HCT116 (cell line): ENCODE measurements around the gene HSPG2. TPM values are rescaled to one million over a fixed set of nuclear protein-coding genes. Genes with fewer than 3 reads are reported as not detected.

Experiments used
- ATAC-seq: fragments of 200-7000 bp; cut with Tn5 transposase; 2 replicates; pipeline ENCODE4 v1.9.1; 2020; ENCODE audit warnings: mild to moderate bottlenecking, moderate library complexity
- BruUV-seq: library from RNA; stranded (reverse); fragments of 400-500 nt; replicated peaks from 2 replicates; lab custom pipeline; 2021; lab: Mats Ljungman, UMichigan
- CTCF ChIA-PET: fragments of 300-600 bp; sonication (Branson Sonifier 250); formaldehyde crosslinking; loops from one replicate; lab custom pipeline; 2021; ENCODE audit warnings: antibody characterized with exemption; lab: Charles Lee
- POLR2A ChIA-PET: fragments of 300-600, 350-600 bp; sonication (Branson Sonifier 250); formaldehyde crosslinking; loops from one replicate; lab custom pipeline; 2021; ENCODE audit warnings: antibody characterized with exemption; lab: Charles Lee
- RAD21 ChIA-PET, 2 experiments: fragments of 300-600 bp; sonication (Branson Sonifier 250); formaldehyde crosslinking; loops; one replicate each; lab custom pipeline; 2023; ENCODE audit warnings: low total read pairs in 2 of 2; ENCODE audit not compliant: uncharacterized antibody in 2 of 2, unreplicated experiment in 2 of 2, low non-redundant PET in 1 of 2; lab: Charles Lee
- DNase-seq: peaks from one replicate; pipeline ENCODE4 v3.0.0-alpha.2; 2010; ENCODE audit warnings: low read depth, low spot score
- H2AFZ ChIP-seq: fragments of 200-600 bp; shearing (Covaris generic), sonication (generic); 2 replicates; pipeline ENCODE4 v1.6.1; 2017; ENCODE audit warnings: low read depth, mixed run types, mixed read lengths, antibody characterized with exemption, low read length; ENCODE audit not compliant: poor library complexity, severe bottlenecking
- H3K27ac ChIP-seq: 2 replicates; pipeline ENCODE4 v1.5.1; 2012; ENCODE audit warnings: low read depth, low read length
- H3K27me3 ChIP-seq: fragments of 200-600 bp; sonication (generic); 2 replicates; pipeline ENCODE4 v1.6.1; 2016; ENCODE audit warnings: mixed run types, low read length, mixed read lengths; ENCODE audit not compliant: insufficient read depth
- H3K36me3 ChIP-seq, 2 experiments: fragments of 200-500 bp in 1 of 2; fragments of 200-600 bp in 1 of 2; sonication (Bioruptor generic) in 1 of 2; sonication (generic) in 1 of 2; 2 replicates each; pipeline versions ENCODE4 v1.5.1 to v1.6.1; 2014 to 2016; ENCODE audit warnings: low read length in 2 of 2, inconsistent platforms in 1 of 2, mixed read lengths in 1 of 2, mixed run types in 1 of 2; ENCODE audit not compliant: insufficient read depth in 2 of 2, control insufficient read depth in 1 of 2
- H3K4me1 ChIP-seq, 2 experiments: fragments of 200-600 bp in 1 of 2; sonication (generic) in 1 of 2; 2 replicates each; pipeline versions ENCODE4 v1.5.1 to v1.6.1; 2012 to 2017; ENCODE audit warnings: low read length in 2 of 2, inconsistent platforms in 1 of 2, mild to moderate bottlenecking in 1 of 2, mixed read lengths in 1 of 2, mixed run types in 1 of 2, moderate library complexity in 1 of 2; ENCODE audit not compliant: insufficient read depth in 2 of 2, control insufficient read depth in 1 of 2
- H3K4me2 ChIP-seq: fragments of 200-600 bp; sonication (generic); 2 replicates; pipeline ENCODE4 v1.6.1; 2017; ENCODE audit warnings: mixed run types, low read length, mixed read lengths
- H3K4me3 ChIP-seq, 2 experiments: fragments of 200-600 bp in 1 of 2; sonication (generic) in 1 of 2; replicated peaks in 1 of 2; 2 replicates each; pipeline ENCODE4 v1.5.1; 2011 to 2016; ENCODE audit warnings: low read length in 2 of 2, control low read depth in 1 of 2, low read depth in 1 of 2, mild to moderate bottlenecking in 1 of 2, mixed read lengths in 1 of 2, mixed run types in 1 of 2
- H3K79me2 ChIP-seq: fragments of 200-600 bp; sonication (generic); 2 replicates; pipeline ENCODE4 v1.6.1; 2017; ENCODE audit warnings: mild to moderate bottlenecking, mixed run types, low read length, moderate library complexity, mixed read lengths; ENCODE audit not compliant: insufficient read depth
- H3K9ac ChIP-seq: fragments of 200-600 bp; sonication (generic); 2 replicates; pipeline ENCODE4 v1.6.1; 2016; ENCODE audit warnings: low read length, mixed read lengths
- H3K9me2 ChIP-seq: fragments of 200-600 bp; sonication (generic), shearing (Covaris generic); 2 replicates; pipeline ENCODE4 v1.6.1; 2017; ENCODE audit warnings: mixed run types, mild to moderate bottlenecking, moderate library complexity; ENCODE audit not compliant: insufficient read depth
- H3K9me3 ChIP-seq, 2 experiments: fragments of 200-500 bp in 1 of 2; fragments of 200-600 bp in 1 of 2; sonication (Bioruptor generic) in 1 of 2; sonication (generic) in 1 of 2; 2 replicates each; pipeline ENCODE4 v1.6.1; 2014 to 2017; ENCODE audit warnings: low read length in 2 of 2, mixed read lengths in 2 of 2, inconsistent platforms in 1 of 2, low read depth in 1 of 2, mild to moderate bottlenecking in 1 of 2, mixed run types in 1 of 2, moderate library complexity in 1 of 2; ENCODE audit not compliant: control insufficient read depth in 1 of 2, insufficient read depth in 1 of 2
- H4K20me1 ChIP-seq: fragments of 200-600 bp; sonication (generic), shearing (Covaris generic); 2 replicates; pipeline ENCODE4 v1.6.1; 2017; ENCODE audit warnings: mixed run types, mild to moderate bottlenecking, moderate library complexity; ENCODE audit not compliant: insufficient read depth
- CTCF ChIP-seq, 3 experiments: fragments of 200-600 bp in 1 of 3; sonication (generic) in 1 of 3; IDR thresholded peaks in 2 of 3; conservative IDR thresholded peaks in 1 of 3; 2 replicates each; pipeline ENCODE4 v1.5.1; 2012 to 2017; ENCODE audit warnings: low read depth in 2 of 3, low read length in 2 of 3, antibody characterized with exemption in 1 of 3, borderline replicate concordance in 1 of 3, control low read depth in 1 of 3, mild to moderate bottlenecking in 1 of 3, mixed read lengths in 1 of 3, mixed run types in 1 of 3, moderate library complexity in 1 of 3; ENCODE audit not compliant: insufficient read depth in 1 of 3
- JUND ChIP-seq: IDR thresholded peaks from 2 replicates; pipeline ENCODE4 v1.6.1; 2012
- POLR2AphosphoS5 ChIP-seq: IDR thresholded peaks from 2 replicates; pipeline ENCODE4 v1.6.1; 2011; ENCODE audit warnings: mild to moderate bottlenecking, low read depth, low read length, moderate library complexity
- SRF ChIP-seq: IDR thresholded peaks from 2 replicates; pipeline ENCODE4 v1.6.1; 2012; ENCODE audit warnings: low read depth
- TCF7L2 ChIP-seq: IDR thresholded peaks from 2 replicates; pipeline ENCODE4 v1.7.0; 2011; ENCODE audit warnings: borderline replicate concordance, inconsistent platforms; ENCODE audit not compliant: insufficient read depth, insufficient read length; ENCODE audit errors: extremely low read depth
- YY1 ChIP-seq: IDR thresholded peaks from 2 replicates; pipeline ENCODE4 v1.6.1; 2011; ENCODE audit warnings: low read length, low read depth, moderate library complexity, mild to moderate bottlenecking; ENCODE audit not compliant: insufficient replicate concordance; ENCODE audit errors: extremely low read depth
- ZBTB33 ChIP-seq: IDR thresholded peaks from 2 replicates; pipeline ENCODE4 v1.6.1; 2011; ENCODE audit warnings: mild to moderate bottlenecking, low read length, moderate library complexity; ENCODE audit not compliant: insufficient replicate concordance; ENCODE audit errors: extremely low read depth
- ZFX ChIP-seq: fragments of 450-650 bp; IDR thresholded peaks from 2 replicates; pipeline ENCODE4 v1.6.1; 2017
- intact Hi-C: fragments of 100-400 bp; cut with micrococcal nuclease; formaldehyde crosslinking; loops from 2 replicates; pipeline ENCODE4 v1.10.0; 2022
- total RNA-seq: library from RNA; stranded (reverse); gene quantifications from one replicate; pipeline ENCODE4 v1.2.1, GENCODE V29; 2021; ENCODE audit not compliant: unreplicated experiment

Gene HSPG2
- total RNA-seq, 1 experiment from 2014 or later = 55.7 TPM

- H3K4me2 ChIP-seq = peak overlapping the region; percentile 36
- BruUV-seq = no TSS peak
Observed at GRCh38 chr1:21861602-21862429, 75.3 kb downstream of the HSPG2 start.

More at GRCh38 chr1:21861602-21862429, 75.3 kb downstream of the HSPG2 start:
- H3K9ac ChIP-seq = no peak overlapping the region
- no peaks in the 10 kb centered on the region for H3K79me2 ChIP-seq
- intact Hi-C loops = no loop called here
- peak overlapping the region; percentile 31; the same call in 1 of the 2 replicates for H3K27ac ChIP-seq
- H3K36me3 ChIP-seq = peaks cover 0 to 4% of the 10 kb centered on the region in 2 experiments; a peak in 1 of 4 replicates
- ChIA-PET CTCF (no interaction called here), RAD21 (no interaction called here), POLR2A (no interaction called here)
- no peaks in the 10 kb centered on the region for H3K27me3 ChIP-seq
- ATAC-seq = peak; percentile 63
- peaks cover 8 to 13% of the 10 kb centered on the region in 2 experiments for H3K4me1 ChIP-seq
- H2AFZ ChIP-seq = no peak overlapping the region
- no peak for DNase-seq
- H3K9me3 ChIP-seq = no peaks in the 10 kb centered on the region
- no peaks in the 10 kb centered on the region for H3K9me2 ChIP-seq
- no peak for TF ChIP-seq ZFX
- TF ChIP-seq SRF = no peak
- no peak for TF ChIP-seq YY1
- TF ChIP-seq POLR2AphosphoS5 = no peak
- TF ChIP-seq TCF7L2 = no peak
- TF ChIP-seq ZBTB33 = no peak
- no peak; the same call in 1 of the 2 replicates for TF ChIP-seq JUND
- TF ChIP-seq CTCF (IDR thresholded peaks at IDR 0.05 in 2 of 3, conservative IDR thresholded peaks at IDR 0.05 in 1 of 3; ENCODE audit: borderline replicate concordance in 1 of 3, insufficient read depth in 1 of 3, low read depth in 2 of 3, low read length in 2 of 3) = no peak
- H3K4me3 ChIP-seq = no peak overlapping the region
- no peaks in the 10 kb centered on the region for H4K20me1 ChIP-seq
